ENCODE results near the gene MAGI3. TPM values are rescaled to one million over a fixed set of nuclear protein-coding genes. Genes with fewer than 3 reads are reported as not detected.
"Not testable (repeated sequence)": the region's sequence is repeated elsewhere in the genome, so short reads cannot be mapped to it uniquely, and the experiment has no call there.

Gene MAGI3
- polyA plus RNA-seq, 3 donors: 2.9 to 6.0 (median 3.8) TPM

DNA sequence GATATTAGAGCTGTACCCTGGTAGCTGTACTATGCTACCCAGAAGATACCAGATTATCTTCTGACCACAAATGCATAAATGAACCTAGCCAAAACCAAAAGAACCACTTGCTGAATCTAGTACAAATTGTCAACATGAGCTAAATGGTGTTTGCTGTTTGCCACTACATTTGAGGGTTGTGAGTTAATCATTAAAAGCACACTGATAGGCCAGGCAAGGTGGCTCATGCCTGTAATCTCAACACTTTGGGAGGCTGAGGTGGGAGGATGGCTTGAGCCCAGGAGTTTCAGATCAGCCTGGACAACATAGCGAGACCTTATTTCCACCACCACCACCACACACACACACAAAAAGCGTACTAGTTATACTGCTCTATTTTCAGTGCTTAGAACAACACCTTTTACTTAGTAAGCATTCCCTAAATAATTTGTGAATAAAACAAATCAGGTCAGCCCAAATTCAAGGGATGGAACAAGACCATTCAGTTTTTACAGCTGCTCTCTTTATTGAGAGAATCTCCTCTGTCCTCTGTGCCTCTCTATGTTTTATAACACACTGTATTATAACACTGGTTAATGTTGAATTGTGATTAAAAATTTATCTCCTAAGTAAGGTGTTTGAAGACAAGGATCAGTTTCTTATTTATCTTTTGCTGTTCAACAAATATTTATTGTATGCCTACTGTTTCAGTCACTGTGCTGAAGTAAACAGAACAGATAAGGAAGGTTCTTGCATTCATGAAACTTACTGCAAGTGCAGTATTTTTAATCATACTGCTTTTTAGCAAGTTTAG is 44.0 kb downstream of the MAGI3 start:
- WGBS, 3 donors: 60 to 95% (median 94%) methylated on average over 2 of the region's 2 CpGs
- H3K27ac ChIP-seq (ENCODE audit: low read depth, low read length): no peak overlapping the region

DNA sequence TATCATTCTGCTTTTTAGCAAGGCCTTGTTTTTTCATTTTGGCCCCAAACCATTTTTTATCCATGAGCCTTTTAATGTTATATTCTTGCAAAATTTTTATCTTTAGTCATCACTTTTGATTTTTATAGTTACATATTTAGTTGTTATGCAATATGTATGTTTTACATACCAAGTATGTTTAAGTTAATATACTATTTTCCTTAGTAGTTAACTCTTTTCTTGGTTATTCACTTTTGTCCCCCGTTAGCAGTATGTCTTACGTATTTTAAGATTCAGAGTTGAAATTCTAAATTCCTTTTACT is 44.5 kb downstream of the MAGI3 start:
- WGBS, 3 donors: 90 to 97% (median 96%) methylated on average over 2 of the region's 2 CpGs
- no peak overlapping the region for H3K27ac ChIP-seq (ENCODE audit: low read depth, low read length)

- 90 to 95% (median 90%) methylated on average over 3 of the region's 3 CpGs for WGBS, 3 donors
- H3K27ac ChIP-seq (ENCODE audit: low read depth, low read length): no peak overlapping the region
These were observed 47.4 kb downstream of the MAGI3 start for GRCh38 chr1:113437554-113438341.

- H3K27ac ChIP-seq (ENCODE audit: low read depth, low read length): no peak overlapping the region
- WGBS, 3 donors: 69 to 89% (median 86%) methylated on average over 3 of the region's 3 CpGs
These were observed 48.4 kb downstream of the MAGI3 start for GRCh38 chr1:113438505-113439276.

DNA sequence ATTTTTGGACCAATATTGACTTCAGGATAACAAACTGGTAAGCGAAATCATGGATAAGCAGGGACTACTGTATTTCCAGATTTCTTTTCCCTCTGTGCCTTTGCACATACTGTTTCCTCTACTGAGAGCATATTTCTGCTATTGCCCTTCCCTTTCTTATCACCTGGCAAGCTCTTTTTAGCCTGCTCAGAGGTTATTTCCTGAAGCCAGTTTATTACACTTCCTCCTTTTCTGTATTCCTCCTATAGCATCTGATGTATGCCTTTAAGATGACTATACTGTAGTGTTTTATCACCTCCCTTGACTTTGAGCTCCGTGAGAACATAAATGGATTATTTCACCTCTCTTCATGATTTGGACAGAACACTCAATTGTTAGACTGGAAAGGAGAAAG is 49.0 kb downstream of the MAGI3 start:
- 78 to 88% (median 80%) methylated on average over 2 of the region's 2 CpGs for WGBS, 3 donors
- H3K27ac ChIP-seq (ENCODE audit: low read depth, low read length): no peak overlapping the region

- 41 to 88% (median 82%) methylated on average over 2 of the region's 2 CpGs for WGBS, 3 donors
- no peak overlapping the region for H3K27ac ChIP-seq (ENCODE audit: low read depth, low read length)
These were observed 51.8 kb downstream of the MAGI3 start for GRCh38 chr1:113442131-113442530.

DNA sequence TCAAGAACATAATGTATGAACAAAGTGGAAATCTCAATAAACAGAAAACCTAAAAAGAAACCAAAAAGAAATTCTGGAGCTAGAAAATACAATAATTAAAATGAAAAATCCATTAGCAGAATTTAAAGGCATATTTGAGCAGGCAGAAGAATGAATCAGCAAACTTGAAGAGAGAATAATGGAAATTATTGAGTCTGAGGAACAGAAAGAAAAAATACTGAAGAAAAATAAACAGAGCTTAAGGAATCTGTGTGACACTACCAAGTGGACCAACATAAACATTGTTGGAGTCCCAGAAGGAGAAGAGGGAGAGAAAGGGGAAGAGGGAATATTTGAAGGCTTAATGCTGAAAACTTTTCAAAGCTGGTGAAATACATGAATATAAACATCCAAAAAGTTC is 54.5 kb downstream of the MAGI3 start:
- H3K27ac ChIP-seq (ENCODE audit: low read depth, low read length): no peak overlapping the region

- no peak overlapping the region for H3K27ac ChIP-seq (ENCODE audit: low read depth, low read length)
- 6 to 7% (median 6%) methylated on average over 1 of the region's 1 CpG for WGBS, 3 donors
These were observed 61.4 kb downstream of the MAGI3 start for GRCh38 chr1:113451710-113452109.

GRCh38 chr1:113452921-113453770 is 62.8 kb downstream of the MAGI3 start:
- 50 to 67% (median 52%) methylated on average over 2 of the region's 2 CpGs for WGBS, 3 donors
- H3K27ac ChIP-seq (ENCODE audit: low read depth, low read length): no peak overlapping the region

DNA sequence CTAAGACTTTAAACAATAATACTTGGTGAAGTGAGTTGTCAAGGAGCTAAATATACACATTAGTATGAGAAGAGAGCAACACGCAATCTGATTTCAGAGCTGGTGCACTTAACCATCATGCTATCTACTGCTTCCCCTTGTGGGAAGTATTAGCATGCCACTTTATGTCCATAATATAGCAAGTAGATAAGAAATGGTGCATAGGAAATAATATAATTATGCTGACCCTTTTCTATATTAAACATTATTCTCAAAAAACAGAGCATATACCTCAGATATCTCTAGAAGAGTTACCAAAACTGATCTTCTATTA is 63.4 kb downstream of the MAGI3 start:
- H3K27ac ChIP-seq (ENCODE audit: low read depth, low read length): no peak overlapping the region
- WGBS, 3 donors: 94 to 97% (median 97%) methylated on average over 1 of the region's 1 CpG

- WGBS, 3 donors: 89 to 97% (median 94%) methylated on average over 1 of the region's 1 CpG
- H3K27ac ChIP-seq (ENCODE audit: low read depth, low read length): no peak overlapping the region
These were observed 65.1 kb downstream of the MAGI3 start for GRCh38 chr1:113455374-113455773.

- 20 to 61% (median 56%) methylated on average over 2 of the region's 2 CpGs for WGBS, 3 donors
- no peak overlapping the region for H3K27ac ChIP-seq (ENCODE audit: low read depth, low read length)
These were observed 66.7 kb downstream of the MAGI3 start for GRCh38 chr1:113456967-113457366.

DNA sequence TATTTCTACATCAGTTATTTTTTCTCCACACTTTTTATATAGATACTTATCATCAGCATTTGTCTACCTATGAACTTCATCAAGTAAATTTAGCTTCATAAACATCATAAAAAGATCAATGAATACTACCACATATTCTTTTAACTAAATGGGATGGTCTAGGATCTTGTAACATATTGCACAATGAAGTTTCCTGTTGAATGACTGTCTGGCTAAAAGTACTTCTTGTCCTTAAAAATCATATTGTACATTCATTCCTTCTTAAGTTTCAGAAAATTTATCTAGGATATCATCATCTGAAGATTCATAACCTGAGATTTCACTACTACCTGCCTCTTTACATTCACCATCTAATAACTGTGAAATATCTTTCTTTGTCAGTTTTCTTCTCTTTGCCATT is 69.0 kb downstream of the MAGI3 start:
- no peak overlapping the region for H3K27ac ChIP-seq (ENCODE audit: low read depth, low read length)

- no peak overlapping the region for H3K27ac ChIP-seq (ENCODE audit: low read depth, low read length)
These were observed 77.7 kb downstream of the MAGI3 start for GRCh38 chr1:113467991-113468390.

GRCh38 chr1:113478427-113479195 is 88.3 kb downstream of the MAGI3 start:
- 92 to 95% (median 93%) methylated on average over 10 of the region's 10 CpGs for WGBS, 3 donors
- not testable (repeated sequence) for H3K27ac ChIP-seq (ENCODE audit: low read depth, low read length)

DNA sequence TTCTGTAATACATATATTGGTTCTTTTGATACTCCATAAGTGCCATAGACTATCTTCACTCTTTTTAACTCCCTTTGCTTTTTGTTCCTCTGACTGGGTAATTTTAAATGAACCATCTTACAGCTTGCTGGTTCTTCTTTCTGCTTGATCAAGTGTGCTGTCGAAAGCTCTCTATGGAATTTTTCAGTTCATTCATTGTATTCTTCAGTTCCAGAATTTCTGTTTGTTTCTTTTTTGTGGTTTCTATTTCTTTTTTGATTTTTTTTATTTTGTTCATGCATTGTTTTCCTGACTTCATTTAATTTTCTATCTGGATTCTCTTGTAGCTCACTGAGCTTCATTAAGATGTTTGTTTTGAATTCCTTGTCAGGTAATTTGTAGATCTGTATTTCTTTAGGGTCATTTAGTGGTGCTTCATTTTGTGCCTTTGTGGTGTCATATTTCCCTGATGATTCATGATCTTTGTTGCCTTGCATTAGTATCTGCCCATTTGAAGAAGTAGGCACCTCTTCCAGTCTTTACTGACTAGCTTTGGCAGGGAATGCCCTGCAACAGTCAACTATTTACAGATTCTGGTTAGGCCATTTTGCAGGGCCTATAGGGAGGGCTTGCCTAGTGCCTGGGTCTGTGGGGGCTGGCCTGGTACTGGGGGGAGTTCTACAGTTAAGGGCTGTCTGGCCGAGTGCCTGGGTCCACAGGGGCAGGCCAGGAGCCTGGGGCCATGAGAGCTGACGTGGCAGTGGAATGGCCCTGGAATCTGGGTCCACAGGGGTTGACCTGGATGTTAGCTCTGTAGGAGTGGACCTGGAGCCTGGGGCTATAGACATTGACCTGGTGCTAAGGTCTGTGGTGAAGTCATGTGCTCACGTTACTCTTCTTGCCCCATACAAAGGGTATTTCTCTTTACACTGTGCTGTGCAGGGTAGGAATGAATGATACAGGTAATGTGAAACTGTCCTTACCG is 89.7 kb downstream of the MAGI3 start:
- H3K27ac ChIP-seq (ENCODE audit: low read depth, low read length): no peak overlapping the region
- 89 to 100% (median 93%) methylated on average over 5 of the region's 5 CpGs for WGBS, 3 donors

GRCh38 chr1:113485131-113485530 is 94.8 kb downstream of the MAGI3 start:
- 86 to 95% (median 91%) methylated on average over 3 of the region's 3 CpGs for WGBS, 3 donors
- not testable (repeated sequence) for H3K27ac ChIP-seq (ENCODE audit: low read depth, low read length)
